Activated CD8-positive, alpha-beta T cell treated with anti-CD3 and anti-CD28 coated beads for 36 hours (primary cell): ENCODE measurements around the gene MICAL3. TPM values are rescaled to one million over a fixed set of nuclear protein-coding genes. Genes with fewer than 3 reads are reported as not detected.

Experiments used
- ATAC-seq: fragments of 200-7000 bp; cut with Tn5 transposase; one replicate; pipeline ENCODE4 v1.10.0; 2021; ENCODE audit warnings: mild to moderate bottlenecking, moderate library complexity
- CTCF ChIA-PET: fragments of 350-600 bp; sonication (Branson Sonifier 250); formaldehyde crosslinking; loops from one replicate; lab custom pipeline; 2021; ENCODE audit warnings: antibody characterized with exemption; lab: Charles Lee
- POLR2A ChIA-PET: fragments of 350-600 bp; sonication (Branson Sonifier 250); formaldehyde crosslinking; loops from one replicate; lab custom pipeline; 2021; ENCODE audit warnings: antibody characterized with exemption; lab: Charles Lee
- DNase-seq: peaks from one replicate; pipeline ENCODE4 v3.0.0-alpha.2; 2020
- H3K27ac Mint-ChIP-seq: one replicate; pipeline ENCODE4 v1.8.0; 2021; ENCODE audit warnings: mild to moderate bottlenecking, mixed read lengths
- H3K27me3 Mint-ChIP-seq: one replicate; pipeline ENCODE4 v1.8.0; 2021; ENCODE audit warnings: mixed read lengths
- H3K36me3 Mint-ChIP-seq: one replicate; pipeline ENCODE4 v1.8.0; 2021; ENCODE audit warnings: low read depth, mixed read lengths
- H3K4me1 Mint-ChIP-seq: one replicate; pipeline ENCODE4 v1.8.0; 2021; ENCODE audit warnings: low read depth, mixed read lengths
- H3K4me3 Mint-ChIP-seq: one replicate; pipeline ENCODE4 v1.8.0; 2021; ENCODE audit warnings: mild to moderate bottlenecking, moderate library complexity, mixed read lengths
- H3K9me3 Mint-ChIP-seq: one replicate; pipeline ENCODE4 v1.8.0; 2021; ENCODE audit warnings: mixed read lengths
- intact Hi-C: fragments of 100-400 bp; cut with micrococcal nuclease; formaldehyde crosslinking; loops from one replicate; pipeline ENCODE4 v1.10.0; 2022
- total RNA-seq, 2 experiments: library from RNA; stranded (reverse); gene quantifications; one replicate each; pipeline ENCODE4 v1.2.3, GENCODE V29; 2021
- TF ChIP-seq, protein P1 (sequence below): fragments of 200-600 bp; IDR thresholded peaks from one replicate; pipeline ENCODE4 v1.8.0; 2022; ENCODE audit warnings: antibody characterized with exemption, mild to moderate bottlenecking

The MICAL3 gene
- total RNA-seq, 2 experiments from 2014 or later: 31.6 to 32.4 TPM

- Mint-ChIP-seq H3K36me3 (no peaks in the 10 kb centered on the region), H3K9me3 (no peaks in the 10 kb centered on the region), H3K4me3 (no peak overlapping the region), H3K27ac (peak overlapping the region; percentile 43), H3K4me1 (peaks cover 30% of the 10 kb centered on the region), H3K27me3 (no peaks in the 10 kb centered on the region)
- intact Hi-C loops: no loop called here
- ChIA-PET CTCF (interaction anchor here (1.5 kb wide), 1 partner anchor 92 kb away, joined by 3 read pairs; no protein-coding TSS in a partner anchor), POLR2A (no interaction called here)
- TF ChIP-seq, protein P1, sequence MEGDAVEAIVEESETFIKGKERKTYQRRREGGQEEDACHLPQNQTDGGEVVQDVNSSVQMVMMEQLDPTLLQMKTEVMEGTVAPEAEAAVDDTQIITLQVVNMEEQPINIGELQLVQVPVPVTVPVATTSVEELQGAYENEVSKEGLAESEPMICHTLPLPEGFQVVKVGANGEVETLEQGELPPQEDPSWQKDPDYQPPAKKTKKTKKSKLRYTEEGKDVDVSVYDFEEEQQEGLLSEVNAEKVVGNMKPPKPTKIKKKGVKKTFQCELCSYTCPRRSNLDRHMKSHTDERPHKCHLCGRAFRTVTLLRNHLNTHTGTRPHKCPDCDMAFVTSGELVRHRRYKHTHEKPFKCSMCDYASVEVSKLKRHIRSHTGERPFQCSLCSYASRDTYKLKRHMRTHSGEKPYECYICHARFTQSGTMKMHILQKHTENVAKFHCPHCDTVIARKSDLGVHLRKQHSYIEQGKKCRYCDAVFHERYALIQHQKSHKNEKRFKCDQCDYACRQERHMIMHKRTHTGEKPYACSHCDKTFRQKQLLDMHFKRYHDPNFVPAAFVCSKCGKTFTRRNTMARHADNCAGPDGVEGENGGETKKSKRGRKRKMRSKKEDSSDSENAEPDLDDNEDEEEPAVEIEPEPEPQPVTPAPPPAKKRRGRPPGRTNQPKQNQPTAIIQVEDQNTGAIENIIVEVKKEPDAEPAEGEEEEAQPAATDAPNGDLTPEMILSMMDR: no peak
- no peak for ATAC-seq
- DNase-seq: no peak
Measured at GRCh38 chr22:17984114-17984513, 40.2 kb downstream of the MICAL3 start.

DNA sequence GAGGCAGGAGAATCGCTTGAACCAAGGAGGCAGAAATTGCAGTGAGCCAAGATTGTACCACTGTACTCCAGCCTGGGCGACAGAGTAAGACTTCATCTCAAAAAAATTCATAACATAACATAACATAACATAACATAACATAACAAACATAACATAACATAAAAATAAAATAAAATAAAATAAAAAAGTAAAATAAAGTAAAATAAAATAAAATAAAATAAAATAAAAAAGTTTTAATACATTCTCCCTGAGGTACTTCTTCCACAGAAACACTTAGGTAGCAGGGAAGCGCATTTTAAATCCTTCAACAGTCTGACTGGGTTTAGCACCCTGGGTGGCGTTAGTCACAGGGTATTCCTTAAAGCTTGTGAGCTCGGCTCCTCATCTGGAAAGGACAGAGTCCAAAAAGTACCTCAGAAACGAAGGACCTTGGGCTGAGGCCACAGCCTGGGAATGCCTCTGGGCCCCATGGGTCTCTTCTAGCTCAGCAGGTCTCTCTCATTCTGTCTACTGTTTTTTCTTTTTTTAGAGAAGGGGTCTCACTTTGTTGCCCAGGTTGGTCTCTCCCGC lies 41.7 kb downstream of the MICAL3 start:
- TF ChIP-seq, protein P1: no peak
- Mint-ChIP-seq H3K27ac (no peak overlapping the region), H3K4me3 (no peak overlapping the region), H3K4me1 (peaks cover 27% of the 10 kb centered on the region), H3K36me3 (no peaks in the 10 kb centered on the region), H3K9me3 (no peaks in the 10 kb centered on the region), H3K27me3 (no peaks in the 10 kb centered on the region)
- POLR2A ChIA-PET: no interaction called here
- DNase-seq: no peak
- intact Hi-C loops: no loop called here
- CTCF ChIA-PET: interaction anchor here (1.5 kb wide), 1 partner anchor 94 kb away, joined by 3 read pairs; no protein-coding TSS in a partner anchor
- ATAC-seq: no peak

DNA sequence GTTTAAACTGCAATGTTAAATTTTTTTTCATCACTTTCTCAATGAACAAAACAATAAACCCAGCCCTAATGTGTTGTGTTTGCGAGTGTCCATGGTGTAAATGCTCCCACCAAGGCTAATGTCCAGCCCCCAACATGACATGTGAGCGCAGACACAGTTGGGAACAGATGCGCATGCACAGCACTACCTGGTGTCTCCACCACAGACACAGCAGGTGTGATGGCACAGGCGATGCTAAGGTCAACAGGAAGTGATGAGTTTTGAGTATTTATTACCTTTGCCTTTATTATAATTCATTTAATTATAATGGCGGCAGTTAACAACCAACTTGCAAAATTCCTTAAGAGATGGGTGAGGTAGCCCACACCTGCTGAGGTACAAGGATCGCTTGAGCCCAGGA lies 42.9 kb downstream of the MICAL3 start:
- TF ChIP-seq, protein P1: no peak
- ChIA-PET CTCF (no interaction called here), POLR2A (no interaction called here)
- intact Hi-C loops: no loop called here
- Mint-ChIP-seq H3K4me1 (peaks cover 27% of the 10 kb centered on the region), H3K27me3 (no peaks in the 10 kb centered on the region), H3K27ac (no peak overlapping the region), H3K36me3 (no peaks in the 10 kb centered on the region), H3K4me3 (no peak overlapping the region), H3K9me3 (no peaks in the 10 kb centered on the region)
- ATAC-seq (no peak), DNase-seq (no peak)

- TF ChIP-seq, protein P1: no peak
- Mint-ChIP-seq H3K36me3 (no peaks in the 10 kb centered on the region), H3K4me3 (peak overlapping the region; percentile 49), H3K4me1 (peaks cover 27% of the 10 kb centered on the region), H3K27me3 (no peaks in the 10 kb centered on the region), H3K27ac (no peak overlapping the region), H3K9me3 (no peaks in the 10 kb centered on the region)
- ChIA-PET CTCF (no interaction called here), POLR2A (interaction anchor here (1.1 kb wide), 1 partner anchor 8 kb away, joined by 4 read pairs; no protein-coding TSS in a partner anchor)
- intact Hi-C loops: no loop called here
- ATAC-seq: peak; percentile 84
- DNase-seq: peak; percentile 64
Measured at GRCh38 chr22:17980638-17981051, 43.7 kb downstream of the MICAL3 start.

GRCh38 chr22:17980015-17980590 lies 44.3 kb downstream of the MICAL3 start:
- POLR2A ChIA-PET: interaction anchor here (0.9 to 1.1 kb wide), 2 partner anchors 9 to 44 kb away, joined by 3 to 4 read pairs; no protein-coding TSS in a partner anchor
- H3K27me3 Mint-ChIP-seq: no peaks in the 10 kb centered on the region
- H3K27ac Mint-ChIP-seq: no peak overlapping the region
- CTCF ChIA-PET: no interaction called here
- intact Hi-C loops: no loop called here
- ATAC-seq (no peak), DNase-seq (no peak)
- no peak overlapping the region for H3K4me3 Mint-ChIP-seq
- no peaks in the 10 kb centered on the region for H3K36me3 Mint-ChIP-seq
- H3K9me3 Mint-ChIP-seq: no peaks in the 10 kb centered on the region
- H3K4me1 Mint-ChIP-seq: peaks cover 31% of the 10 kb centered on the region
- TF ChIP-seq, protein P1: no peak
